Activated T-cell treated with anti-CD3 and anti-CD28 coated beads for 48 hours (primary cell): ENCODE measurements around the gene FAM240A.

Experiments used
- DNase-seq: peaks from one replicate; pipeline ENCODE4 v3.0.0-alpha.2; 2020; ENCODE audit warnings: low read depth

Gene FAM240A

DNA sequence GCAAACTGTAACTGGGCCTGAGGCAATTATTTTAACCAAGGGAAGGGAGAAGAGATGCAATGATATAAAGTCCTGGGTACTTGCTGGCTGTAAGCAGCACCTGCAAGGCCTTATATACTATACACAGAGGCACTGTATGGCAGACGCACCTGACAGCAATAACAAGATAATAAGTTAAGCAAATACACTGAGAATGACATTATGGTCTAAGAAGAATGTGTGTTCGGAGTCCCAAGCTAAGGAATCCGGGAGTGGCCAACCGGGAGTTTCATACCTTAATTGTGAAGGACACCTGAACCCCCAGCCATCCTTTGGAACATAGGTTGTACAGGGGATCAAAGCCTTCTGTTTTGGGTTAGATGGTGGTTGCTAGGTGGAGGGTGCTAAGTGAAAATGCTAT lies 13.7 kb downstream of the FAM240A start:
- no peak for DNase-seq

DNA sequence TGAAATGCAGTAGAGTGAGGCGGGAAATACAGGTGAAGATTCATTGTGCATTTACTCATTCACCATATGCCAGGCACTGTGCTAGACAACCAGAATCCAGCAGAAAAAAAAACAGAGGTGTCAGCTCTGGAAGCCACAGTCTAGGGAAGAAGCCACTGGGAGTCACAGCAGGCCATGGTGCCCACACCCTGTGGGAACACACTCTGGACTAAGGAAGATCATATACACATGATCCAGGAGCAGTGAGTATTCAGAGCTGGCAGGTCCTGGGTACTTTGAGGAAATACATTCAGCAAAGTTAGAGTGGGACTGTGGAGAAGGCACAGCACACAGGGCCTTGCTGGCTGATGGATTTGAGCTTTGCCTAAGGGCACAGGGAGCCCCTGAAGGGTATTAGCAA lies 14.8 kb downstream of the FAM240A start:
- no peak for DNase-seq

DNA sequence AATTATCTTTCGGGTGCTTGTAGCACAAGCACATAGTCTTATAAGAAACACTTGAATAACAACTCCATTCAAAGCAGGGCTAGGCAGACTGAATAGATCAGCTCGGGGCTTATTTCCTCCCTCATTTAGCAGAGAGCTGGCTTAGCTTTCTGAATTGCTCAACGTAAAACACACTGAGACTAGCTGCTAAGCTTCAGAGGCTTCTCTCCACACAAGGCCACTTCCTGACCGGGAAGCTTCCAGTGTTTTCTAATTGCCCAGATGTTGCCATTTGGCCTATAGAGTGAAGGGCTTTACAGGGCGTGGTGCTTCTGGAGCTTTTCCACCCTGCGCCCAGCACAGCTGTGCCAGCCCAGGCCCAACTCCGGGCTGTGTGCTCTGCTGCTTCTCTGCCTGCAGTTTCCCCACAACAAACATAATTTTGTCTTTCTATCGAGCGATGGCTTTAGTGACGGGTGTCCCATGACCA lies 16.6 kb downstream of the FAM240A start:
- DNase-seq = no peak

DNA sequence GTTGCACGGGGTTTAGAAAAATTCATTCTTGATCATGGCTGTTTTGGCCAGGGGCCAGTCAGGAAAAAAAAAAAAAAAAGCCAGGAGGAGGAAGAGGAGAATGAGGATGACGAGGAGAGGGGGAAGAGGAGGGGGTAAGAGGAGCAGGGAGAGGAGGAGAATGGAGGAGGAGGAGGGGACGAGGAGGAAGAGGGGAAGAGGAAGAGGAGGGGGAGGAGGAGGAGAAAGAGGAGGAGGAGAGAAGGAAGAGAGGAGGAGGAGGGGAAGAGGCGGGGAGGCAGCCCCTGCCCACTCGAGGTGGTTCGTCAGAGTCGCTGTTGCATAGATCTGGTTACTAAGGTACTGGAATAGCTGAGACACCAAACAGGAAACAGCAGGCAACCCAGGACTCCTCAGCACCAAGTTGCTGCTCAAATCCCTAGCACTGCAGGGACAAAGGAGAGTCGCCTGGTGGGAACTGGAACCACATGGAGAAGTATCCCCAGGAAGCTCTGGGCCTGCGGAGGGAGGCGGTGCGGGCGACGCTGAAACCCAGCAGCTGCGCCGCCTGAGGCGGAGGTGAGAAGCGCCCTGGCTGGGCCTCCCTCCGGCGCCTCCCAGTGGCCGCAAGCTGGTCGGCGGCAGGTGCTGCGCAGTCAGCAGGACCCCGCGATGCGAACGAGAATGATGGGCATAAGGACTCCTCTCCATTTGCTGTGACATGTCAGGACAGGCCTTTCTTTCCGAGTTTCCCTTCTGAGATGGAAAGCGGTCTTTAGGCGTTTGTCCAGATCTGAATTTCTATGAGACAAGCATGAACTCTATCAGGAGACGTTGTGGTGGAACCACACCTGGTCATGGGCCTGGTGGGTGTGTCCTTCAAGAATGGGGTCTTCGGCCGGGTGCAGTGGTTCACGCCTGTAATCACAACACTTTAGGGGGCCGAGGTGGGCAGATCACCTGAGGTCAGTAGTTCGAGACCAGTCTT lies 17.5 kb downstream of the FAM240A start:
- peak; percentile 77 for DNase-seq

DNA sequence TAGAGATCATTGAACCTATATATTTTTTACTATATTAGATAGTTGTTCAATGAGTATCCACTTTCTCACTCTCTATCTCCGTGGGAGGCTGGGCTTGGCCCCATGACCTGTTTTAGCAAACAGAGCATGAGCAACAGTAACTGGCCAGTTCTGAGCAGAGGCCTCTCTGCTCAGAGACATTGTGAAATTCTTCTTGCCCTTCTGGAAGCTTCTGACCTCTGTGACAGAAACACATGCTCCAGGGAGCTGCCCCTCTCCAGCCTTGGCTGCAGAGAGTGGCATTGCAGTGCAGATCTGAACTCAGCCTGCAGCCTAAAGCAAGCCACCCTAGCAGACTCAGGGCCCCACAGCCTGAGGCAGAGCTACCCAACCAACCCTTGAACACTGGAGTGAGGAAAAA lies 20.5 kb downstream of the FAM240A start:
- no peak for DNase-seq

DNA sequence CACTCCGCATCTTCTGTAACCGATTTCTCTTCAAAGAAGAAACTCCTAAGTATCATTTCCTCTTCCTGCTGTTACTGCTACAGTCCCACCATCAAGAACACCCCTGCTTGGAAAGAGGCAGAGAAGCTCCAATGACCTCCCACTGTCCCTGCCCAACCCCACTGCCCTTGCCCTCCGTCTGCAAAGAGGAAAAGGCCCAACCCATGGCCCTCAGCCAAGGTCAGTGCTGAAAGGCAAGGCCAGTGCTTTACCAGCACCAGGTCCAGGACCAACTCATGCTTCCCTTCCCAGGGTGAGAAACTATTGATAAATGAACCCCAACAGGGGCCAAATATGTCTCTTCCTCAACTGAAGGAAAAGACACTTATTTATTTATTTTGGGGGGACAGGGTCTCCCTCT lies 22.5 kb downstream of the FAM240A start:
- no peak for DNase-seq

DNA sequence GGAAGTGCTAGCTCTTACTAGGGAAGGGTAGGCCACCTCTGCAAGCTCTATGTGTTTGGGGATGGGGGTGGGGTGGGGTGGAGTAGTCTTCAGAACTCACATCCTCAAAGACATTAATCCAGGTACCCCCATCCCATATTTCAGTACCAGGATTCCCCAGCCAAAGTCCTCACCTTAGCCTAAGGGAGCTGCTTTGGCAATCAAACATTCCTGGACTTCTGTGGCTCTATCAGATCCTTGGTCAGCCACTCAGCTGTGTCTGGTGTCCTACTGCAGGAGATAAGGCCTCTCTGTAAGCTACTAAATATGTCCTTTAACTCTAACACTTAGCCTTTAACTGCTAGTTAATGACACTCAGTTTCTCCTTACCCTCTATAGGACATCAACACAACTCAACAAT lies 26.9 kb downstream of the FAM240A start:
- no peak for DNase-seq

DNA sequence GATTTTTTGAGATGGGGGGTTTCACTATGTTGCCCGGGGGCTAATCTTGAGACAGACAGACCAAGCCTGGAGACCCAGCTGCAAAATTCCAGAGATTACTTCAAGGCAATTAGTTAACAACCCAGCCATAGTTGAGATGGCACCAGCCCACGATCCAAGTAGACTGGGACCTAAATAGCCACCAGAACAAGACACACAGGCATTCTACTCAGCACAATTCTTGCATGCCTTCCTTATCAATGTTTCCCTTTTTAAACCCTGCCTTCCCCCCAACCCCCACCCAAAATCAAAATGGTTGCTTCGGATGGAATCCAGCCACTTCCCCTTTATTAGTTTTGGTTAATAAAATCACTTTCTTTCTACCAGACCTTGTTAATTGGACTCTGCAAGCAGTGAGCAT lies 28.6 kb downstream of the FAM240A start:
- no peak for DNase-seq

DNA sequence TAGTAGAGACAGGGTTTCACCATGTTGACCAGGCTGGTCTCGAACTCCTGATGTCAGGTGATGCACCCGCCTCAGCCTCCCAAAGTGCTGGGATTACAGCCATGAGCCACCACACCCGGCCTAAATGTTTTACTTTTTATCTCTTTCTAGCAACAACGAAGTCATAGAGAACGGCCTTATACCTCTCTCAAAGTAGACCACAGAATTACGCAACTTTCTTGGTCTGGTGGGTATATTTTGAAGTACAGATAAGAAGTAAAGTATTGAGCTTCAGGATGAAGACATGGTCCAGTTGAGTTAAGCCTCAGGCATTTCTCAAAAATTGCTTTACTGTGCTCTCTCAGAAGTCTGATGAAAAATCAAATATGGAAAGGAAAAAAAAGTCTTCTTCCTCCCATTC lies 30.6 kb downstream of the FAM240A start:
- DNase-seq = no peak

DNA sequence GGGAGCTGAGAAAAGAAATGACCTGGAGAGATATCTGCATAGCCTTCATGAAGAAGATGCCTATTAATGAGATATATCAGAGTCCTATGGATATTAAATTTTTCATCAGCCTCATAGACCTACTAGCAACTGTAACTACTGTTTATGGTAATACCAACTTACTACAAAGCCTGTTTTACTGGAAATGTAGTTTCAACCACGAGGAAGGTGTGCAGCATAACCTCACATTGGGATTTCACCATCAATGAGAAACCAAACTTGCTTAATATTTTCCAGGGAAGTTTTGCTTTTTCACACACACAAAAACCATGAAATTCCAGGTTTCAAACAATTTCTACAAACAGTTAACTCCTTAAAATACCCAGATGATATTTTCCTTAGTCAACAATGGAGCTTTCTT lies 31.4 kb downstream of the FAM240A start:
- DNase-seq = no peak

DNA sequence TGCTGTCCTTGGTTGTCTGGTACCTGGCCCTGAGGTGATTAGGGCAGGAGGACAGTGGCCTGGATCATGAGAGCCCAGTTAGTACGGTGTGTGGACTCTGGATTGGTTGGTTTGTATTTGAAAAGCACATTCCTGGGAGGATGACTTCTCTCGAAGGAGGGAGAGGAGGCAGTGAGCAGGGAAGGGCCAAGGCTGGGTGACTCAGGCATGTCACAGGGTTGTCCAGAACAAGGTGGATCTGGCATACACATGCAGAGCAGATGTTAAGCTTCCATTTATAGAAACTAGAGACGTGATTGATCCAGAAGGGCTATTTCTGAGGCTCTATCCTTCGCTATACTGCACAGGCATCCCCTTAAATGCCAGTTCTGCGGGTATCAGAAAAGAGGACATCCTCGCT lies 34.4 kb downstream of the FAM240A start:
- no peak for DNase-seq

DNA sequence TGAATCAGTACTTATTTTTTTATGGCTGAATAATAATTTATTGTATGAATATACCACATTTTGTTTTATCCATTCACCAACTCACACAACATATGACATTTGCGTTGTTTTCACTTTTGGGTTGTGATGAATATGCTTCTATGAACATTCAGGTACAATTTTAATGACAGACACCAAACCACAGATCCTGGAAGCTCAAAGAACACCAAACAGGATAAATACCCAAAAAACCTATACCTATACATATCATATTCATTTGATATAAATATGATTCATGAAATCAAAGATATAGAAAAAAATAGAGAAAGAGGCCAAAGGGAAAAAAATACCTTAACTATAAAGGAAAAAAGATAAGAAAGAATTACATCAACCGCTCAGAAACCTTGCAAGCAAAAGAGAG lies 35.8 kb downstream of the FAM240A start:
- DNase-seq = no peak

DNA sequence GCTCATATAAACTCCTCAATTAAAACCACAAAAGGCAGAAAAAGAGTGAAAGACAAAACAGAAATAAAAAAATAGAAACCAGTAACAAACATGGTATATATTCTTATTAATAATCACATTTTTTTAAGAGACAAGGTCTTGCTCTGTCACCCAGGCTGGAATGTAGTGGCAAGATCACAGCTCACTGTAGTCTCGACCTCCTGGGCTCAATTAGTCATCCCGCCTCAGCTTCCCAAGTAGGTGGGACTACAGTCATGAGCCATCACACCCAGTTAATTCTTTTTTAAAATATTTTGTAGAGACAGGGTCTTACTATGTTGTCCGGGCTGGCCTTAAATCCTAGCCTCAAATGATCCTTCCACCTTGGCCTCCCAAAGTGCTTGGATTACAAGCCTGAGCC lies 37.1 kb downstream of the FAM240A start:
- no peak for DNase-seq

DNA sequence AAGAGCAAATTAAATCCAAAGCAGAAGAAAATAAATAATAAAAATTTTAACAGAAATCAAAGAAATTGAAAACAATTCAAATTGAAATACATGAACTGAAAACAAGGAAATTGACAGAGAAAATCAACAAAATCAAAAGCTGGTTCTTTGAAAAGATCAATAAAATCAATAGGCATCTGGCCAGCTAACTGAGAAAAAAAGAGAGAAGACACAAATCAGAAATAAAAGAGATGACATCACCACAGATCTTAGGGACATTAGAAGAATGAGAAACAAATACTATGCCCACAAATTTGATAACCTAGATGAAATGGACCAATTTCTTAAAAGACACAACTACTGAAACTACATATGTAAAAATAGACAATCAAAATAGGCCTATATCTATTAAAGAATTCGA lies 38.8 kb downstream of the FAM240A start:
- DNase-seq = no peak

DNA sequence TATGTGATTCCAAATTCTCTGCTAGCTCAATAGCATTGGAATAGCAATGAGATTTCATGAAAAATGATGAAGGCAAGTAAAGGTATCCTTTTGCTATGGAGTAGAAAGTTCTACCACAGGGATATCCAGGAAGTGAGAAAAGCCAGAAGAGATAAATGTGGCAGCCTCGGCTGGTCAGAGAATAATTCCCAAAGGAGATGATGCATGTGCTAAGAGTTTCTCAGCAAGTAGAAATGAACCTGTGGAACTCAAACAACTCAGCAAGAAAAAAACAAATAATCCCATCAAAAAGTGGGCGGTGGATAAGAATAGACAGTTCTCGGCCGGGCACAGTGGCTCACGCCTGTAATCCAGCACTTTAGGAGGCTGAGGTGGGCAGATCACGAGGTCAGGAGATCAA lies 42.9 kb downstream of the FAM240A start:
- no peak for DNase-seq

DNA sequence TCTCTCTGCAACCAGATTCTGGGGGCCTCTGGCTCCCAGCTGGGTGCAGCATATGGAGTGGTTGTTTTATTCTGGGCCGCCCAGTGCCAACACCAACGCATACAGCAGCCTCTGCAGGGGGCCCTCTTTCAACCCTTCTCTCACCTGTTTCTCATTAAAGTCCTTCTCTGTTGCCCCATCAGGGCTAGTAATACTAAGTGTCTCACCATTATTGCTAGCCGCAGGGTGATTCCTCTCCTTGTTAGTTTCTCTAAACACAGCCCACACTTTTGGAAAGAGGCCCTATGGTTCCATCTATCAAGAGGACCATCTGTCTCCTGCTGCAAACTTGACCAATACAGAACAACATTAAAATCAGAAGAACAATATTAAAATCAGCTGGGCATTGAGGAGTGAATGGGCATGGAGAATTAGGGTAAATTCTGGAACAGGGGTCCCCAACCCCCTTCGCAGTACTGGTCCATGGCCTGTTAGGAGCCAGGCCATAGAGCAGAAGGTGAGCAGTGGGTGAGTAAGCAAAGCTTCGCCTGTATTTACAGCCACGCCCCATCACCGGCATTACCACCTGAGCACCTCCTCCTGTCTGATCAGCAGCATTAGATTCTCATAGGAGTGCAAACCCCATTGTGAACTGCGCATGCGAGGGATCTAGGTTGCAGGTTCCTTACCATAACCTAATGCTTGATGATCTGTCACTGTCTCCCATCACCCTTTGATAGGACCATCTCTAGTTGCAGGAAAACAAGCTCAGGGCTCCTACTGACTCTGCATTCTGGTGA lies 44.6 kb downstream of the FAM240A start:
- no peak for DNase-seq

DNA sequence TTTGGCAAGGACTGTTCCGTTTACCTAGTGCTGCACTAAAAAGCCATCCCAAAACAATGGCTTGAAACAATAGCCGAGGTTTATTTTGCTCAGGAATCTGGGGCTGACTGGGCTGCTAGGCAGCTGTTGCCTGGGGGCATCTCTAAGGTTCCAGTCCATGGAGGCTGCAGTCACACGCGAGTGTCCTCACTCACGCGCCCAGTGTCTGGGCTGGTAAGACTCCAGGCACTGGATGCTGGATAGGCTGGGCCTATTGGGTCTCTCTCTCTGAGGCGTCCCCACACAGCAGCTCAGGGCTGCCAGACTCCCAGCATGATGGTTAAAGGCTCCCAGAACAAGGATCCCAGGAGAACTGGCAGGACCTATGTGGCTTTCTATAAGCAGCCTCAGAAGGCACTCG lies 47.0 kb downstream of the FAM240A start:
- no peak for DNase-seq

DNA sequence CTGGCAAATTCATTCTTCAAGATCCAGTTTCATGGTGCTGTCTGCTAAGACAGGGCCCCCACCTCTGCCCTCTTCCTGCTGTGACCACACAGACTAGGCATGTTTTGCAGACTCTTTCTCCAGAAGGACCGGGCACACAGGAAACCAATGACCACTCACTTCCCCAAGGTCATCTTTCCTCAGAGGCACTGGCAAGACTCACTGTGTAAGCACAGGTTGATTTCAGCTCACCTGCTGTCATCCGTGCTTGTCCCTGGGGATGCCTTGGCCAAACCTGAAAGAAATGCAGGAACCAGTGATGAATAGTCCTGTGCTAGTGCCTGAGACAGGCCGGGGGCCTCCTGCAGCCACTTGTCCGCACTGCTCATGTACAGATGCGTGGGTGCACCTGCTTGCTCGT lies 47.7 kb downstream of the FAM240A start:
- no peak for DNase-seq

DNA sequence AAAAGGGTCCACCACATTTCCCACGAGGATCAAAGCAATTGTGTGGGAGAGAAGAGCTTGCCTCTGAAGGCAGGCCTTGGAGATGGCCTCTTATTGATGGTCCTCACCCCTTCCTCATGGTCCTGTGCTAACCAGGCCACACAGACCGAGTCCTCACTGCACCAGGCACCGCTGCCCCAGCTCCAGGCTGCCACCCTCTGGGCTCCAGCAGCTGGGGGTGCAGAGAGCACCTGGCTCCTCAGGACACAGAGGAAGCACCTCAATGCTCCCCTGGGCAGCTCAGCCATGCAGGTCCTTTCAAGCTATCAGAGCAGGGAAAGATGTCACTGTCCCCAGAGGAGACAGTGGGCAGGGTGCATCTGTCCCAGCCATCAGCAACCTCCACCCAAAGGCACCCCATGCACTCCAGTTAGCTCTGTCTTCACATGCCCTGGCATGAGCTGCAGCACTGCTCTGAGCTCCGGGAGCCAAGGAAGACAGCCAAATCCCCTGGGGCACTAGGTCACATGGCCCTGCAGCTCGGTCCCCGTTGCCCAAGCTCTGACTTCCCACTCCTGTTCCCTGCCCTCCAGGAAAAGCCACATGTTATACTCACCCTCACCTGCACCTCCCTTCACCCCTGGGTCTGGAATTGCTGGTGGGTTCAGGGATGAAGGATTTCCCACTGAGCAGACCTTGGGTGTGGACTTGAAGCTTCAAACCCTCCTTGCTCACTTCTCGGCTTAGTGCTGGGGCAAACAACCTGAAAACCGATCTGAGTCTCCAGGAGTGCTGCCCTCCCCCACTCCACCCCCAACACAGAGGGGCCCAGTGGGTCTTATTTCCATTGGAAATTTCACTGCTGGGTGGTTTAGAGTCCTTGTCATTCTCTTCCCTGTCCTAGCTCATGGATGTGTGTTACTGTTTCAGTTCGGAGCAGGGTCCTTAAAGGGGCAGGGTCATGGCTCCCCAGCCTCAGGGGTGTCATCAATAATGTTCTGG lies 48.5 kb downstream of the FAM240A start:
- DNase-seq = no peak

DNA sequence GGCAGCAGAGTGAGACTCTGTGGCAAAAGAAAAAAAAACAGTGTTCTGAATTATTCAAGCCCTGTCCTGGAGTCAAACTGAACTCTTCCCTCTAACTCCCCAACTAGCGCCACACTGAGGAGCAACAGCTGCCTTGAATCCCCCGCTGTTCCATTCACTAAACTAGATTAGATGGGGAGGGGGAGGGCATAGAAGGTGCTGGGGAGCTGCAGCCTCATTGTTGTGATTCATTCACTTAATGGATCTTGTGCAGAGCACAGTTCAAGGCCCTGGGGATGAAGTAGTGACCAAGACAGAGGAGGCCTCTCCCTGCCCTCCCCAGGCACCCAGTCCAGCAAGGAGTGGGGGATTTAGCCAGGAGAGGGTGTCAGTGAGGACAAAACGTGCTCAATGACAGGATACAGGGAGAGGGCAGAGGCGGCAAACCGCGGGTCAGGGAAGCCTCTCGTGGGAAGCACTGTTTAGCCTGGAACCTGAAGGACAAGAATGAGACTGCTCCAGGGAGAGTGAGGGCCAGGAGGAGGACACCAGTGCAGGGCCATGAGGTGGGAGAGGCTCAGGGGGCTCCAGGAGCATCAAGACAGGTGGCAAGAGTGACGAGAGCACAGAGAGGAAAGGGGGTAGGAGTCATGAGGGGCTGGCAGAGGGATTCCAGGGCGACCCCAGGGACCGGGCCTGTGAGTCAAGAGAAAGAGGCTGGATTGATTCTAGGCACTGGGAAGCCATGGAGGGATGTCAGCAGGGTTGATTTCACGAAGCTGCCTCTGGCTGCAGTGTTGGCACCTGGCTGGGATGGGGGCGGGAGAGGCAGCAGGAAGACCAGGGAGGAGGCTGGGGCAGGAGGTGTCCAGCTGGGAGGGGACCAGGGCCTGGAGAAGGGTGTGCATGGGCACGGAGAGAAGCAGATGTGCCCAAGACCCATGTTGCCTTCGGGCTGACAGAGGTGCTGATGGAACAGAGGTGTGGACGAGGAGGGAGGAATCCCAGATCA lies 49.7 kb downstream of the FAM240A start:
- DNase-seq = no peak
